AG04449 (cell line): ENCODE data around the gene ATP6V0C.

Source experiments
- CTCF ChIA-PET: fragments of 350-600 bp; formaldehyde crosslinking; extraction: SDS; loops from one replicate; lab custom pipeline; 2021; ENCODE audit warnings: antibody characterized with exemption; lab: Yijun Ruan, JAX
- POLR2A ChIA-PET: fragments of 400-600, 350-600 bp; formaldehyde crosslinking; extraction: SDS; loops from one replicate; lab custom pipeline; 2020; ENCODE audit warnings: antibody characterized with exemption, inconsistent platforms; lab: Yijun Ruan, JAX
- DNase-seq: peaks from one replicate; pipeline ENCODE4 v3.0.0-alpha.2; 2010; ENCODE audit warnings: low read depth, low spot score
- H3K4me3 ChIP-seq: 2 replicates; pipeline ENCODE4 v1.5.1; 2011; ENCODE audit warnings: low read depth, mild to moderate bottlenecking, control low read depth, low read length
- CTCF ChIP-seq: IDR thresholded peaks from one replicate; pipeline ENCODE4 v1.5.1; 2011; ENCODE audit warnings: mild to moderate bottlenecking, moderate library complexity, low read length, control low read depth, inconsistent platforms; ENCODE audit not compliant: insufficient read depth; ENCODE audit errors: missing control alignments

ATP6V0C gene

GRCh38 chr16:2513405-2514332 lies at the start of gene ATP6V0C:
TSS of gene ATP6V0C (plus strand) at chr16:2513952. CDS start at chr16:2514104, 152 bp downstream.
- no peak for DNase-seq
- no peak for TF ChIP-seq CTCF
- POLR2A ChIA-PET, result interaction anchor here (0.9 to 1.1 kb wide), 2 partner anchors 18 to 125 kb away, joined by 3 read pairs; no protein-coding TSS in a partner anchor
- H3K4me3 ChIP-seq, result peak within 1 kb of the TSS; percentile 83
- CTCF ChIA-PET, result interaction anchor here (0.6 to 2.6 kb wide), 4 partner anchors 13 to 262 kb away, joined by 3 to 18 read pairs (median 3); partner anchors contain the start of gene ECI1

GRCh38 chr16:2464333-2464732 lies 49.4 kb upstream of the ATP6V0C start:
- ChIA-PET POLR2A (no interaction called here), CTCF (no interaction called here)
- DNase-seq, result no peak
- TF ChIP-seq CTCF, result no peak
- no peak overlapping the region for H3K4me3 ChIP-seq

- ChIA-PET POLR2A (no interaction called here), CTCF (interaction anchor here (1.7 kb wide), 1 partner anchor 13 kb away, joined by 4 read pairs; no protein-coding TSS in a partner anchor)
- no peak for TF ChIP-seq CTCF
- no peak overlapping the region for H3K4me3 ChIP-seq
- no peak for DNase-seq
Observed at GRCh38 chr16:2465653-2466415, 47.9 kb upstream of the ATP6V0C start.

GRCh38 chr16:2466667-2467527 lies 46.9 kb upstream of the ATP6V0C start:
- TF ChIP-seq CTCF, result no peak
- peak overlapping the region; percentile 53 for H3K4me3 ChIP-seq
- POLR2A ChIA-PET, result interaction anchor here (0.8 kb wide), 1 partner anchor 39 kb away, joined by 4 read pairs; no protein-coding TSS in a partner anchor
- DNase-seq, result no peak
- CTCF ChIA-PET, result interaction anchor here (0.7 to 1.7 kb wide), 2 partner anchors 14 to 171 kb away, joined by 3 to 4 read pairs; no protein-coding TSS in a partner anchor

- no peak for DNase-seq
- TF ChIP-seq CTCF, result no peak
- POLR2A ChIA-PET, result interaction anchor here (0.7 to 0.8 kb wide), 2 partner anchors 27 to 39 kb away, joined by 3 to 4 read pairs; no protein-coding TSS in a partner anchor
Observed at GRCh38 chr16:2467528-2468232, 46.1 kb upstream of the ATP6V0C start.

More at GRCh38 chr16:2467528-2468232, 46.1 kb upstream of the ATP6V0C start:
- H3K4me3 ChIP-seq, result peak overlapping the region; percentile 53
- CTCF ChIA-PET, result interaction anchor here (0.7 to 2.0 kb wide), 4 partner anchors 8 to 171 kb away, joined by 3 to 8 read pairs (median 4); partner anchors contain the start of gene TEDC2
